ENCODE results near the gene ECHS1.

The ECHS1 gene

DNA sequence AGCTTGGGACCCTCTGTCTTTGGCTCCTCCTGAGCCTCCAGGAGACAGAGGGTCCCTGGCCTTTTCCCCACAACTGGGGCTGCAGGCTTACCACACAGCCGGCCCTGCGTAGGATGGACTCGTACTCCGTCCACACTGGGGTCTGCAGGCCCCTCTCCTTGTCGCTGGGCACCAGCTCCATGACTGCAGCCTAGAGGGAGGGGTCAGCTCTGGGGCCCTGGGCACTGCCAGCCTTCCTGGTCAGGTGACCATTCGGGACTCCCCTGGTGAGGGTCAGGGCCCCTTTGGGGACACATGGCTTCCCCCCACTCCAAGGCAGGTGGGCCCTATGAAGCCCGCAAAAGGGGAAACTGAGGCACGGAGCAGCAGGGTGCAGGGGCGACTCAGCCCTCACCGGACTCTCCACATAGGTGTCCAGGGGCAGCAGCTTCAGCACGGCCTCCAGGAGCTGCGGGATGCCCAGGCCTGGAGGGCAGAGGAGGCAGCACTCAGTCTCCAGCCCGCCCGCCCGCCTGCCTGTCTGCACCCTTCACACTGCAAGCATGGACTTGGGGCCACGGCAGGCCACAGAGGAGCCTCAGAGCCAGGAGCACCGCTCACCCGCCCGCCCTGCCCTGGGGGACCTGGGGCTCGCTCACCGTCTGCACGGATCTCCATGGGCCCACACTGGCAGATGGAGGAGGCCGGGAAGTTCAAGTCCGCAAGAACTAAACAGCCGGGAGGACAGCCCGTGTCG, 16.4 kb downstream of the ECHS1 start:
- DNase-seq, result no peak

DNA sequence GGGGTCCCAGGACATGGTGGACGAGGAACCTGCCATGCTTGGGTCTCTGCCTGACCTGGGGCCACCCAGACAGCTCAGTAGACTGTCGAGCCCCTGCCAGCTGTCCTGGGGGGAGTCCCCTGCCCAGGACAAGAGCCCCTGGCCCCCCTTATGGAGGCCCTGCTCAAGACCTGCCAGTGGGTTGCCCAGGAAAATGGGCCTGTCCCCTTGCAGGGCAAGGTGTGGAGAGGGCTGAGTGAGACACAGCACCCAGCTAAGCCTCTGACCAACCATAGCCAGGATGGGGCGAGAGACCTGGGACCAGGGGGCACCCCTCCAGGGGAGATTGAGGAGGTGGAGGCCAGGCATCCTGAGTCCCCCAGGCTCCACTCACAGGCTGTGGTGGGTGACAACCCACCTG, 17.2 kb downstream of the ECHS1 start:
- DNase-seq, result no peak

DNA sequence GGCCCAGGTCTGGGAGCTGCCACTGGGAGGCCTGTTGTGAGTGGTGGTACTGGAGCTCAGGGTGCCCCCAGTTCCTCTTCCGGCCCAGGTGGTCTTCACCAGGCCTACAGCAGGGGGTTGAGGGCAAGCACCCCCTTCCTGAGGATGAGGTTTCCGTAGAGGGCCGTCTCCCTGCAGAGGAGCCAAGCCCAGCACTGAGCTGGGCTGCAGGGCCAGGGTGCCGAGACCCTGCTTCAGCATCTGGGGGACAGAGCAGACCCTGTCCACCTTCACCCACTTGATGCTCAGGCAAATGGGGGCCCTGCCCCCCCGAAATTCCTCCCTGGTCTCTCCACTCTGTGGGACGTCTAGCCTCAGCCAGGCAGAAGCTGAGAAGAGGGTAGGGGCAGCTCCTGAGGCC, 17.9 kb downstream of the ECHS1 start:
- no peak for DNase-seq

DNA sequence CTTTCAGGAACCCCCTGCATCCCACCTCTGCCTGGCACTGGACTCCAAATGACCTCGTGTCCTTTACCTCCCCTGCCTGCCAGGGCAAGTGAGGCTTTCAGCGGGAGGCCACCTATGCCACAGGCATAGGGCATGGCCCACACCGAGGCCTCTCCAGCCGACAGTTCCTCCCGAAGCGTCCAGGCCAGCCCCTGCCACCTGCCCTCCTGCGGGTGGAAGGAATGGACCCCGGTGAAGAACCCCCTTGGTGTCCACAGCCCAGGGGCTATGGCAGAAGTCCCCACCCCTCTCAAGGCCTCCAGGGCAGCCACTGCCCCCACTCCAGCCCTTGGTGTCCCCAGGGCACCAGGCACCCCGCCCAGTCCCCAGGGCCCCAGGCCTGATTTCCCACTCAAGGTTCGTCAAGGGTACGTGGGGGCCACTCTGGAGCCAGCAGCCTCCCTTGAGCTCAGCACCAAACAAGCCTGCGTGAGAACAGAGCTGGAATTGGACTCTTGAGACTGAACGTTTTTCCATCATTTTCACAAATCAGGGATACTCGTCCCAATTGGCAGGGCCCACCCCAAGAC, 18.4 kb downstream of the ECHS1 start:
- no peak for DNase-seq

DNA sequence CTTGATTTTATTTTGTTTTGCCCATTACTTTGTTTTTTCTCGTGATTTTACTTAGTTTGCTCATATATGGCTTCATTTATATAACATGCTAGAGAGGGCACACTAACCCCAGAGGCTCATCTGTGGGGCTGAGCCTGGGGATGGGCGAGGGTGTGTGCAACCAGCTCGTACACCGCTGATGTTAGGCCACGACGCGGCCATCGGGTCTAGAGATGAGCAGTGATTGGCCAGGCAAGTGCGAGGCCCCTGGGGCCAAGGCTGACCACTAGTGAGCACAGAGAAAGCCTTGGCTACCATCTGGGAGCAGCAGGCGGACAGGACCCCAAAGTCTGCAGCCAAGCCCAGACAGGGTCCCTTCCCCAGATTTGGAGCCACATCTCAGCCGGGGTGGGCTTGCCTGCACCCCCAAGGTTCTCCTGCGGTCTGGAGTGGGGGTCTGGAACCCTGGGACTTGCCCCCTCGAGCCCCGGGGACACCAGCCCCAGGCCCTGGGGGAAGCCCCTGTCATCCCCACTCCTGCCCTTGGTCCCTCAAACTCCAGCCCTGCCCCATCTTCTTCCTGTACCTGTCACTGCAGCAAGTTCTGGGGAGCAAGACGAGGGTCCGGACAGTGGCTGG, 19.1 kb downstream of the ECHS1 start:
- no peak for DNase-seq

DNA sequence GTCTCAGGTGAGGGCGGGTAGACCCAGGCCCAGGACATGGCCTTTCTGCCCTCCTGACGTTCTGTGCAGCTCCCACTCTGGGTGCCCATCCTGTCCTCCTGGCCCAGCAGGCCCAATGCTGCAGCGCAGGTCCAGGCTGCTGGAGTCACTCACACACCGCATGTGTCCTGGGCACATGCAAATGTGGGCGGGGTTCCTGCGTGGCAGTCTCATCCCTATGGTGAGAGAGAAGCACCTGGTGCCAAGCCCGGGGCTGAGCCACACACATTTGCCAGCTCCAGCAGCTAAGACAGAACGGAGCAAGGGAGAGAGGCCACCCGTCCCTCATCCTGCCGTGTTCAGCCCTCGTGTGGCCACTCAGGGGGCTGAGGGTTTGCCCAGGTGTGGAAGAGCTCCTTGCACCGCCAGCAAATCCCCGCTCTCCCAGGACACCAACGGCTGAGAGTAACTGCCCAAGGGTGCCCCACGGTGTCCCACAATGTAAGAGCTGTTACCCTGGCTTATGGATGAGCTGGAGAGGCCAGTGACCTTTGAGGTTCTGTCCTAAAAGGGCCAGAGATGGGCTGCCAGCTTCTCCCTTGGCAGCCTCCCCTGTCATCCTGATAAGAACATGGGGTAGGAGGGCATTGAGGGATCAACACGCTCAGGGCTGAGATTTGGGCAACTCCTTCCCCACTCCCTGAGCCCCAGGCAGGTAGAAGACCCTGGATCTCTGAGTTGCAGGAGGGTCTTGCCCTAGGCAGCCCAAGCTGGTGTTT, 19.8 kb downstream of the ECHS1 start:
- DNase-seq, result no peak

DNA sequence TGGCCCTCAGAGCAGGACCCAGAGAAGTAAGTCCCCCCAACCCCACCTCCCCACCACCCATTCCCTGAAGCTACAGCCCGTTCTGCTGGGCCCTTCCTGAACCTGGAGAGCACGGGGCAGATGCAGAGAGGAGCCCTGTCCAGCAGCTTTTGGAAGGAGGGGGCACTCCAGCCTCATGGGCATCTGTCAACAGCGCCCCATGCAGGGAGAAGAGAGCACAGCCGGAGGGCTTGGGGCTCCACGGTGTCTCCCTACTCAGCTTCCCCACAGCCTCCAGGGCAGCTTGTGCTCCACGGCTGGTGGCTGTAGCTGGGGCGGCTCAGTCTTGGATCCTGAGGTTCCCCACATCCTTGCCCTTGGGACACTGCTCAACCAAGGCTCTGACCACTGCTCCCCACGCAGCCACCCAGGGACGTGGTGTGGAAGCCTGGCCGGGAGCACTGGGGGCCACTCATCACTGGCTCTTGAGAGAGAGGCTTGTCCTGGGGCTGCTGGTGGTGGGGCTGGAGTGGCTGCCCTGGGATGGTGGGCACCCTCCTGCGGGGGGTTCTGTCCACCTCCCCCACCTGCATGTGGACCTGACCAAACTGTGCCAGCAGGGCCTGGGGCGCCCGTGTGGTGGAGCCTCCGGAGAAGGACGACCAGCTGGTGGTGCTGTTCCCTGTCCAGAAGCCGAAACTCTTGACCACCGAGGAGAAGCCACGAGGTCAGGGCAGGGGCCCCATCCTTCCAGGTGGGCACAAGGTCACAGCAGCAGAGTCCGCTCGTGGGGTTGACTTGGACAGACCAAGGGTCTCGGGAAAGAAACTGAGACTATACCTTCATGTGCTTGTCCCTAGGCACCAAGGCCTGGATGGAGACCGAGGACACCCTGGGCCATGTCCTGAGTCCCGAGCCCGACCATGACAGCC, 21.5 kb downstream of the ECHS1 start:
- DNase-seq, result no peak

DNA sequence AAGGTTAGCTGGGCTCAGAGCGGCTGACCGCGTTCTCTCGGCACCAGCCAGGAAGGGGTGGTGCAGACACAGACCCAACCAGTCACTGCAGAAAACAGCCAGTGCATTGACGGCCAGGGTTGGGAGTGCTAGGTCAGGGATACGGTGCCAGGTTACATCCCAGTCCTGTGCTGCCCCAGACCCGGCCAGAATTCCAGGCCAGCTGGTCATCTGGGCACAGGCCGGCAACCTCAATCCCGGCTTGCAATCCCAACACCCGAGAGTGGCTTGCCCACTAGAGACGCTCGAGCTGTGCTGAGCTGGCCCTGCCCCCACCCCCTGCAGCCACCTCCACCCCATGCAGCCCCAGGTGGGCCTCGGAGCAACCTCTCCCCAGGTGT, 22.2 kb downstream of the ECHS1 start:
- no peak for DNase-seq

DNA sequence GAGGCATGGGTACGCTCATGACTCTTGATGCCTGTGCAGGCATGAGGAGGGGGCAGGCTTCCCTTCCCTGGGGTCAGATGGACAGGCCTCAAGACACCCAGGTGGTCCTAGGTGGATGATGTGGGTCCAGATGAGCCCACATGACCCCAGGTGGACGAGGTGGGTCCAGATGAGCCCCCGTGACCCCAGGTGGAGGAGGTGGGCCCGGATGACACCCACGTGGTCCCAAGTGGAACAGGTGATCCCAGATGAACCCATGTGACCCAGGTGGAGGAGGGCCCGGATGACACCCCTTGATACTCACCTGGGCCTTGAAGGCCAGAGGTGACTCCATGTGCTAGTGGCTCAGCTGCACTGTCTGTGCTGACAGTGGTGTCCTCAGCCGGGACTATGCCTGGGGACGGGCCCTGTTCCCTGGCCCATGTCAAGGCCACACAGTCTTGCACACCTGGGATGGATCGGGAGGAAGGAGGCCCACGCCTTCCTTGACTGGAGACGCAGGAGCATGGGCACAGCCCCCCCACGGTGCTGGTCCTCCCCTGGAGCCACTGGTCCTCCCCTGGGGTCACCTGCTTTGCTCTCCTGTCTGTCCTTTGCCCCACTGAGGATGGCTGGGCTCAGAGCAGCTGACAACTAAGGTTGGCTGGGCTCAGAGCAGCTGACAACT, 22.7 kb downstream of the ECHS1 start:
- DNase-seq, result no peak

DNA sequence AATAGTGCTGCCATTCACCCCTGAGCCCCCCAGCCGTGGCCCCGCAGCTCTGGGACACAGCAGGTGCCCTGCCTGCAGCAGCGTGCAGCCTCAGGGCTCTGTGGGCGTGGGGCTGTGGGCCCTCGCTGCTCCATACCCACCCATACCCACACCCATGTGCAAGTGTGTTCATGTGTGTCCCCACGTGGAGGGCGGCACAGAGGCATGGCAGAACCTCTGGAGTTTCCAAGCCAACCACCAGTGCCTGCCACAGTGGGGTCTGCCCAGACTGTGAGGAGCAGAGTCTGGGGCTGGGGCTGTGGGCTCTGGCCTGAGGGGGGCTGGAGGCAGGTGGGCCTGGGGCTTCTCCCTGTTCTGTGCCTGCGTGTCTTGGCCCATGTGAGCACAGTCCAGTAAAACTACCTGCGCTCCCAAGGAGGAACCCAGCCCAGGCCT, 23.6 kb downstream of the ECHS1 start:
- no peak for DNase-seq

DNA sequence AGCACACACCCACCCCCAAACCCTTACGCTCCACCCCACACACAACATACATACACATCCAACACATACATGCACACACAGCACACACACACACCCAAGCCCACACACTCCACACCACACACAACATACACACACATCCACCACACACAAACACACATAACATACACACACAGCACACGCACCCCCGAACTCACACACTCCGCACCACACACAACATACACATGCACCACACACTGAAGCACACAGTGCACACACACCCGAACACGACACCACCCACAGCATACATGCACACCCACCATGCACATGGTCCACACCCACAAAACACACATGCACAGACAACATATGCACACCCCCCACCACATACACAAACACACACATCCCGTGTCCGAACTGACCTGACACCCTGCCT, 24.0 kb downstream of the ECHS1 start:
- DNase-seq, result no peak

DNA sequence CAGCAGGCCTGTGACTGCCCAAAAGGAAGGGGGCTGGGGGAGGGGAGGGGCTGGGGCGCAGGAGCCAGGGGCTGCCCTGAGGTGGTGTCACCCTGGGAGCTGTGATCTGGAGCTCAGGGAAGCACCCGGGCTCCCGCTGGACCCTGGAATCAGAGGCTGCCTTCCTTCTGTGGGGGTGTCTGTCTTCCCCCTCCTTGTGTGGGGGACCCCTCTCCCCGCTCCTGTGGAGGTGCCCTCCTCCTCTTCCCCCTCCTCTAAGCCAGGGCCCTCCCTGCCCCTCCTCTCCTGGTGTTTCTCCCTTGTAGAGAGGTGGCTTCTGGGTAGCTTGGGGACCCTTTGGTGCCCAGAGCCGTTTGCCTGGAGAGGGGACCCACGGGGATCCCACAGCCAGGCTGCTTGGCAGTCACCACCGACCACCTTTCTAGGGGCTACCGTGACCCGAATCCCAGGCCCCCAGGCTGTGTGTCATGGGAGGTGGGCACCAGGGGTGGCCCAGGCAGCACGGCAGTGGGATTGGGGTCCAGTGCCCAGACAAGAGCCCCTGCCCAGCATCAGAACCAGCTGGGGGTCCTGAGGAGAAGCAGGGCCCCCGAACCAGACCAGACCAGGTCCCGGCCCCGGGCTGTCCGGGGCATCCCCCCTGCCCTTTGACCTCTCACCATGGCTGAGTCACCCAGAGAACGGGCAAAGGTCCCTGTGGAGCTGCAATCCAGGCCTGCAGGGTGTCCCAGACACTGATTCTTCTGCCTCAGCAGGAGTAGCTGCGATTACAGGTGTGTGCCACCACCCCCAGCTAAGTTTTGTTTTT, 25.2 kb downstream of the ECHS1 start:
- no peak for DNase-seq

DNA sequence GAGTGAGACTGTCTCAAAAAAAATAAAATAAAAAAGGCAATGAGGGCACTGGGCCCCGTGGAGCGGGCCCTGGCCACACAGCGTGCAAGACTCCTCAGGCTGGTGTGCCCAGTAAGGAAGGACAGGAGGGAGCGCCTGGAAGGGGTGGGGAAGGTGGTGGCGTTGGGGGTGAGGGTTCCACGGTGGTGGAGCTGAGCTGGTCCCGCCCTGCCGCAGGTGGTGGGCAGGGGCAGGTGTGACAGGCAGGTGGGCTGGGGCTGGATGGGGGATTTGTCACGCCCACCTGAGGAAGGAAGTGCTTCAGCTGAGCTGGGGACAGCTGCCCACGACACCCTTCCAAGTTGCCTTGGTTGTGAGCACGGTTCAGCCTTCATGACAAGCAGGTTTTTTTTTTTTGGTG, 26.7 kb downstream of the ECHS1 start:
- DNase-seq, result no peak

DNA sequence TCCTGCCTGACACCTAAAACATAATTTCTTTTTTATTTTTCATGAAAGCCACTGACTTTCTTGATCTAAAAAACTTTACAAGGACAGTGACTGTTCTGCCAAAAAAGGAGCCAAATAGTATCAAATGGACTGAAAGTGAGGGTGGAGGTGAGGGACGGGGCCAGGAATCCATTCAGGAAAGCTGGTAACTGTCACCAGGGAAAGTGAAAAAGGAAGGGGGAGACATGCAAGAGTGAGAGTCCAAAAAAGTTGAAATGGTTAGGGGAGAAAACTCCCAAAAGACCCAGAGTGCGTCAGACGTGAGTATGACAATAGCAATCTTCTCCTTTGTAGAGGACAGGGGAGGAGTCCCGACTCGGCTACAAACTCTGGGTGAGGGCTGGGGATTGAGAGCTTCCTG, 28.9 kb downstream of the ECHS1 start:
- no peak for DNase-seq

DNA sequence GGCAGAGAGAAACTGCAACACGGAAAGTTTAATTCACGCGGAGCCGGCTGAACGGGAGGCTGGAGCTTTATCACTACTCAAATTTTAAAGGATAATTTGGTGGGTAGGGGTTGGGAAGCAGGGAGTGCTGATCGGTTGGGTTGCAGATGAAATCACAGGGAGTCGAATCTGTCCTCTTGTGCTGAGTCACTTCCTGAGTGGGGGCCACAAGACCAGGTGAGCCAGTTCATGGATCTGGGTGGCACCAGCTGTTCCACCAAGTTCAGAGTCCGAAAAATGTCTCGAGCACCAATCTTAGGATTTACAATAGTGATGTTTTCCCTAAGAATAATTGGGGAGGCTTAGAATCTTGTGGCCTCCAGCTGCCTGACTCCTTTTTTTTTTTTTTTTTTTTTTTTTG, 29.6 kb downstream of the ECHS1 start:
- no peak for DNase-seq

DNA sequence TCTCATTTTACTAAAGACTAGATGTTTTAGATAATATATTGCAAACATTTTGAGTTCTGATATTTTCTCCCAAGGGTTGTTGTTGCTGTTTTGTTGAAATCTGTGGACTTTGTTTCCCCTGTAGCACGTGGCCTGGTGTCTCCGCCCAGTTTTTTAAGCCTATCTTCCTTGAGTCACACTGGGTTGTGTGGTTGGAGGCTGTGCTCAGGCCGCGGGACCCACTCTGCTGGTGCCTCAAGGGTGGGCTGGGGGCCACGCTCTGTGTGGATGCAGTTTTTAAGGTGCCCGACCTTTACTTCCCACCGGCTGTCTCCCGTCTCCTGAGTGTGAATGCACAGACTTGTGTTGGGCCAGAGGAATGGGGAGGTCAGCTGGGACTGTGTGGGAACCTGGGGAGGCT, 30.2 kb downstream of the ECHS1 start:
- no peak for DNase-seq

DNA sequence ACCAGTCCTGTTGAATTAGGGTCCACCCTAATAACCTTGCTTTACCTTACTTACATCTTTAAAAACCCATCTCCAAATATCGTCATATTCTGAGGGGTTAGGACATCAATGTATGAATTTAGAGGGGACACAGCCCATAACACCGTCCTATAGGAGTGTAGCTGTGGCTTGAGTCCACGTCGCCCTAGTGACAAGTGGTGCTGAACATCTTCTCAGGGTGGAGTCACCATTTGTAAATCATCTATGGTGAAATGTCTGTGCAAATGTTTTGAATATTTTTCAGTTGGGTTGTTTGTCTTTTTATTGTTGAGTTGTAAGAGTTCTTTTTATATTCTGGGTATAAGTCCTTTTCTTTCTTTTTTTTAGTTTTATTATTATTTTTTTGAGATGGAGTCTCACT, 31.2 kb downstream of the ECHS1 start:
- DNase-seq, result no peak

DNA sequence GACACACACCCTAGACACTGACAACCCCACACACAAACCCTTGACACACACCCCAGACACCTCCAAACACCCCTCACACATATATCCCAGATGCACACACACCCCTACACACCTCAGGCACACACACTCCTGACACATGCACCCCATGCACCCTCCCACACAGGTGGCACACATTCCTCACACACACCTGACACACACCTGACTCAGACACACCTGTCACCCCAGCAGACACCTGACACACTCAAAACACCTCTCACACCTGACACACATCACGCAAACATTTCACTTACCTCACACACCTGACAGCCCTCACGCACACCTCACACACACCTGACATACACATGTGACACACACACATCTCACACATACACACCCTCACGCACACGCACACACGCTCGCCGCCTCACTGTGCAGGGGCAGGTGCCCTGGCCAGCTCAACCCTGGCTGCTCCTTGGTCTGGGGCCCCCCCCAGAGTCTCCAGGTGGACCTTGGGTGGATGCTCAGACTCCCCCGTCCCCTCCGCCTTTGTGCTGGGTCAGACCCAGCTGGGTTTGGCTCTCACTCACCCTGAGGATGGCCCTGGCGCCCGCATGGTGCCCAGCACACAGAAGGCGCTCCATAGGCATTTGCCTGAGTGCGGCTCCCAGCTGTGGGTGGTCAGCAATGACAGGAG, 33.3 kb downstream of the ECHS1 start:
- no peak for DNase-seq

DNA sequence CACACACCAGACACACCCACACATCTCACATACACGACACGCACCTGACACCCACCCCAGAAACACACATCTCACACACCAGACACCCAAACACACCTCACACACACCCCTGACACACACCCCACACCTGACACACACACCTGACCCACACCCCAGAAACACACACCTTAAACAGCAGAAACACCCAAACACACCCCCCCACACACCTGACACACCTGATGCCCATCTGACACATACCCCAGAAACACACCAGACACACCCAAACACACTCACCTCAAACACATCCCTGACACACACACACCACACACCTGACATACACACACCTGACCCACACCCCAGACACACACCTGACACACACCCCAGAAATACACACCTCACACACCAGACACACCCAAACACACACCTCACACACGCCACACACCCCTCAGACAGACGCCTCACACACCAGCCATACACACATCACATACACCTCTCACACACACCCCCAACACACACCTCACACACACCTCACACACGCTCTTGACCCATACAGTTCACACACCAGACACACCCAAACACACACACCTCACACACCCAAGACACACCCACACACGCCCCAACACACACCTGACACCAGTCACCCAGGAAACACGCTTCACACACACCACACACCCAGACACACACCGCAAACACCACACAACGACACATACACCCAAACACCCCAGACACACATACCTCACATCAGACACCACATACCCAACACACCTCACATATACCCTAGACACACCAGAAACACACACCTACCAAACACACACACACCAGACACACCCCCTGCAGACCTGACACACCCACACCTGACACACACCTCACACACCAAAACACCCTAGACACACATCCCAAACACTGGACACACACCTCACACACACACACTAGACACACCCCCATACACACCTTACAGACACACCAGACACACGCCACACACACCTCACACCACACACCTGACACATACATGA, 34.8 kb downstream of the ECHS1 start:
- DNase-seq, result no peak

DNA sequence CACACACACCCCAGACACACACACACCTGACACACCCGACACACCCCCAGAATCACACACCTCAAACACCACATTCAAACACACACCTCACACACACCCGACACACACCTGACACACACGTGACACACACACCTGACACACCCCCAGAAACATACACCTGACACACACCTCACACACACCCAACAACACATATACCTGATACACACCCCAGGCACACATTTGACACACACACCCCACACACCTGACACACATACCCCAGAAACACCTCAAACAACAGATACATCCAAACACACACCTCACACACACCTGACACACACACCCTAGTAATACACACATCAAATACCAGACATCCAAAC, 35.8 kb downstream of the ECHS1 start:
- no peak for DNase-seq
